Measurements from ENCODE around the gene SH2D7. TPM values are rescaled to one million over a fixed set of nuclear protein-coding genes. Genes with fewer than 3 reads are reported as not detected.

Gene SH2D7
- total RNA-seq, 1 experiment from 2014 or later = not detected

DNA sequence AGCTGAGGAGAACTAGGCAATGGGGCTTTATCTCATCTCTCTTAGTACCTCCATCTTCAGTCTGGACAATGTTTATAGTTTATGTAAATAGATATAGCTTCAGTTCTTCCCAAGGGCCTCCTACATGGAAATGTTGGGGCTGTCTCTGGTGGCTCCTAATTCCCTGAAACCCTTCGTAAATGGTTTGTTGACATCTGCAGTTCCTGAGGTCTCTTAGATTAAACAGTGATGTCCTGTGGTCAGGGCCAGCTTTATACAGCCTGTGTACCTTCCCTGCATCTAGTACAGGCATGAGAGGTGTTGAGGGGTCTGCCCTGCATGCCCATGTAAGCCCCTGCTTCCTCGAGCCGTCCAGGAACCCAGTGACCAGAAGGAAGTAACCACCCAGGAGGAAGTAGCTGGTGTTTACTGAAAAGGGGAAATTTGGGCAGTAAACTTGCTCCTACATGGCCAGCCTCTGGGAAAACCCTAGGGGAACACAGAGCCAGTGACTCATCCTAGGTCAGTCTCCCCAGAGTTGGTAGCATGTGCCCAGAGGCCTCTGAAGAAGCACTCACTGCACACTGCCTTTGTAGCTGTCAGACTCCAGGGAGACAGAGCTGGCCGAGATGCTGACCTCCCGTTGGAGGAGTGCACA, 10.1 kb upstream of the SH2D7 start:
- H3K27me3 Mint-ChIP-seq (ENCODE audit: low read depth) = peaks cover 6% of the 10 kb centered on the region
- no peak for TF ChIP-seq FOXP1 (CRISPR knock-in tag; IDR thresholded peaks at IDR 0.05; ENCODE audit: borderline replicate concordance)
- no peak for TF ChIP-seq ZNF232 (CRISPR knock-in tag; IDR thresholded peaks at IDR 0.05)
- no peak for TF ChIP-seq AFF4 (CRISPR knock-in tag; IDR thresholded peaks at IDR 0.05; ENCODE audit: borderline replicate concordance)
- TF ChIP-seq USF2 (CRISPR knock-in tag; IDR thresholded peaks at IDR 0.05) = no peak
- no peak for TF ChIP-seq CREM (CRISPR knock-in tag; IDR thresholded peaks at IDR 0.05)
- TF ChIP-seq, protein P1, sequence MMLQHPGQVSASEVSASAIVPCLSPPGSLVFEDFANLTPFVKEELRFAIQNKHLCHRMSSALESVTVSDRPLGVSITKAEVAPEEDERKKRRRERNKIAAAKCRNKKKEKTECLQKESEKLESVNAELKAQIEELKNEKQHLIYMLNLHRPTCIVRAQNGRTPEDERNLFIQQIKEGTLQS (CRISPR knock-in tag; conservative IDR thresholded peaks at IDR 0.05) = no peak
- TF ChIP-seq GTF2I (CRISPR knock-in tag; conservative IDR thresholded peaks at IDR 0.05) = no peak
- no peak for TF ChIP-seq CTCF (IDR thresholded peaks at IDR 0.05)
- no peak for TF ChIP-seq JAZF1 (CRISPR knock-in tag; IDR thresholded peaks at IDR 0.05)
- no peak for TF ChIP-seq SMAD4 (CRISPR knock-in tag; IDR thresholded peaks at IDR 0.05)
- no peak for TF ChIP-seq MXD4 (CRISPR knock-in tag; IDR thresholded peaks at IDR 0.05; ENCODE audit: borderline replicate concordance)
- TF ChIP-seq, protein P2, sequence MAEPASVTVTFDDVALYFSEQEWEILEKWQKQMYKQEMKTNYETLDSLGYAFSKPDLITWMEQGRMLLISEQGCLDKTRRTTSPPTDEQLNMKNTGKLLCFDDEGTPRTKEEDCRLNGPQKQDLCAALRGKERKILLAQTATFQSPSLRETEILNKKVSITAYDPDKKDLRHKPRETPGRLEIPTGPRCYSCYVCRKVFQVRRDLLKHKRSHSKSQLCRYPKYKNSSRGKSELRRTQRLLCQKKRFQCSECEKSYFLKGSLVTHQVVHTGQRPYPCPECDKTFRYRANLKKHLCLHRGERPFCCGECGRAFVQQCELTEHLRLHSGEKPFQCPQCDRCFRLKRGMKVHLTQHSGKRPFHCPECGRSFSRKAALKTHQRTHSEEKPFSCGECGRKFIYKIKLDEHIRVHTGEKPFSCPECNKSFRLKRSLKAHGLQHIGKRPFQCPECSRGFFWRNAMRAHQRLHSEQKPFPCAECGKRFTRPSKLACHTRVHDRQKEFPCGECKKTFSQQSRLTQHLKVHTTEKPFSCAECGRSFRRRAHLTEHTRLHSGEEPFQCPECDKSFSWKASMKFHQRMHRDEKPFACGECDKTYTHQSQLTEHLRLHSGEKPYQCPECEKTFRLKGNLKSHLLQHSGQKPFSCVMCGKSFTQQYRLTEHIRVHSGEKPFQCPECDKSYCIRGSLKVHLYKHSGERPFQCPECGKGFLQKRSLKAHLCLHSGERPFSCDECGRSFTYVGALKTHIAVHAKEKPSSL (CRISPR knock-in tag; conservative IDR thresholded peaks at IDR 0.05) = no peak
- TF ChIP-seq FOXJ3 (CRISPR knock-in tag; IDR thresholded peaks at IDR 0.05; ENCODE audit: borderline replicate concordance) = no peak
- TF ChIP-seq FOXP4 (CRISPR knock-in tag; IDR thresholded peaks at IDR 0.05) = no peak
- TF ChIP-seq STAT6 (CRISPR knock-in tag; conservative IDR thresholded peaks at IDR 0.05; ENCODE audit: low read depth) = no peak
- no peak for TF ChIP-seq AR (CRISPR knock-in tag; IDR thresholded peaks at IDR 0.05)
- H3K27ac Mint-ChIP-seq = no peak overlapping the region
- no peak overlapping the region for H3K4me3 Mint-ChIP-seq
- DNase-seq (ENCODE audit: low spot score) = no peak
- no peaks in the 10 kb centered on the region for H3K36me3 Mint-ChIP-seq
- no peaks in the 10 kb centered on the region for H3K4me1 Mint-ChIP-seq
- no peak for ATAC-seq
- ChIA-PET POLR2A (no interaction called here), CTCF (interaction anchor here (2.9 kb wide), 1 partner anchor 26 kb away, joined by 8 read pairs; no protein-coding TSS in a partner anchor)
- no peaks in the 10 kb centered on the region for H3K9me3 Mint-ChIP-seq
